Transverse colon (tissue), 4 donors: ENCODE results near the gene CDH18. TPM values are rescaled to one million over a fixed set of nuclear protein-coding genes. Genes with fewer than 3 reads are reported as not detected.

Experiments used
- DNase-seq: peaks from one replicate; pipeline ENCODE4 v3.0.0-alpha.2; 2019
- H3K27ac ChIP-seq, 4 donors: fragments of 200-600 bp; sonication (generic); 2 replicates each; pipeline ENCODE4 v1.5.1; 2016 to 2018; ENCODE audit warnings: inconsistent platforms in 4 of 4
- H3K27me3 ChIP-seq: fragments of 200-600 bp; sonication (generic); 2 replicates; pipeline ENCODE4 v1.5.1; 2017; ENCODE audit warnings: inconsistent platforms
- H3K36me3 ChIP-seq, 4 donors: fragments of 200-600 bp; sonication (generic); 2 replicates each; pipeline ENCODE4 v1.5.1; 2017 to 2019; ENCODE audit warnings: inconsistent platforms in 4 of 4
- H3K4me1 ChIP-seq, 4 donors: fragments of 200-600 bp; sonication (generic); 2 replicates each; pipeline ENCODE4 v1.5.1; 2017 to 2020; ENCODE audit warnings: inconsistent platforms in 4 of 4
- H3K4me3 ChIP-seq, 4 donors: fragments of 200-600 bp; sonication (generic); 1 replicate in 1 of 4; 2 replicates in 3 of 4; pipeline versions ENCODE4 v1.5.1 to v1.6.1; 2017 to 2019; ENCODE audit warnings: inconsistent platforms in 4 of 4
- H3K9me3 ChIP-seq, 2 donors: fragments of 200-600 bp; sonication (generic); 2 replicates each; pipeline ENCODE4 v1.5.1; 2017 to 2019; ENCODE audit warnings: inconsistent platforms in 2 of 2
- EP300 ChIP-seq: sonication (generic); formaldehyde crosslinking; IDR thresholded peaks from one replicate; pipeline ENCODE4 v1.6.1; 2017; ENCODE audit warnings: antibody characterized with exemption, low read depth
- POLR2A ChIP-seq: fragments of 450-650 bp; IDR thresholded peaks from one replicate; pipeline ENCODE4 v1.6.1; 2016; ENCODE audit warnings: antibody characterized with exemption, mild to moderate bottlenecking, moderate library complexity
- POLR2AphosphoS5 ChIP-seq, 3 donors: sonication (generic); formaldehyde crosslinking; IDR thresholded peaks; one replicate each; pipeline ENCODE4 v1.6.1; 2016; ENCODE audit warnings: antibody characterized with exemption in 3 of 3
- WGBS, 2 donors: methylation state at CpG; one replicate each; pipeline ENCODE4 v1.1.5; 2018; ENCODE audit warnings: low coverage in 1 of 2; 5-methylcytosine and 5-hydroxymethylcytosine counted together
- in situ Hi-C, 4 donors: fragments of 200-750 bp; cut with MboI; loops; one replicate each; pipeline versions ENCODE4 v1.15.0 to v1.15.1; 2017; ENCODE audit warnings: low sequenced_read_pairs in 3 of 4, low pct_ligation_motif_present in 1 of 4, low pct_unique_long_range_greater_than_20kb in 1 of 4
- intact Hi-C: fragments of 100-400 bp; cut with DNase I; formaldehyde crosslinking; loops from one replicate; pipeline ENCODE4 v1.15.1; 2023; ENCODE audit warnings: low total_unique reads
- total RNA-seq, 4 donors: library from RNA; depleted of rRNA; stranded (reverse); fragments of >200 nt; gene quantifications; one replicate each; pipeline ENCODE4 v1.1.0, GENCODE V29; 2016
- TF ChIP-seq, protein P1 (sequence below), 5 experiments: fragments of 200-600 bp in 3 of 5; fragments of 450-650 bp in 2 of 5; sonication (generic) in 3 of 5; IDR thresholded peaks; 1 replicate in 2 of 5; 2 replicates in 3 of 5; pipeline ENCODE4 v1.5.1; 2016 to 2017; ENCODE audit warnings: antibody characterized with exemption in 5 of 5, inconsistent platforms in 3 of 5, mild to moderate bottlenecking in 2 of 5, moderate library complexity in 1 of 5

Gene CDH18
- total RNA-seq, 4 donors from 2014 or later: not detected

DNA sequence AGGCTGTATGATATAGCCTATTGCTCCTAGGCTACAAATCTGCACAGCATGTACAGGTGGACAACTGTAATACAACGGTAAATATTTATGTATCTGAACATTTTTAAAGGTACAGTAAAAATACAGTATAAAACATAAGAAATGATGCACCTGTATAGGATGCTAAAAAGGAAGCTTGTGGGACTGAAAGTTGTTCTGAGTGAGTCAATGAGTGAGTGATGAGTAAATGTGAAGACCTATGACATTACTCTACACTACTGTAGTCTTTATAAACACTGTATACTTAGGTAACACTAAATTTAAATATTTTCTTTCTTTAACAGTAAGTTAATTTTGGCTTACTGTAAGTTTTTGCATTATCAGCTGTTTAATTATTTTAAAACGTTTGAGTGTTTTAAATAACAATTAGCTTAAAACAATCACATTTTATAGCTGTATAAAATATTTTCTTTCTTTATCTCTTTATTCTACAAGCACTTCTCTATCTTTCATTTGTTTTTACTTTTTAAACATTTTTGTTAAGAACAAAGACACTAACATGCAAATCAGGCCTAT lies 28.1 kb downstream of the CDH18 start:
- H3K27me3 ChIP-seq: no peaks in the 10 kb centered on the region
- no peaks in the 10 kb centered on the region for H3K36me3 ChIP-seq
- no peak for DNase-seq
- H3K4me1 ChIP-seq: no peaks in the 10 kb centered on the region
- no peak overlapping the region for H3K27ac ChIP-seq
- TF ChIP-seq, protein P1, sequence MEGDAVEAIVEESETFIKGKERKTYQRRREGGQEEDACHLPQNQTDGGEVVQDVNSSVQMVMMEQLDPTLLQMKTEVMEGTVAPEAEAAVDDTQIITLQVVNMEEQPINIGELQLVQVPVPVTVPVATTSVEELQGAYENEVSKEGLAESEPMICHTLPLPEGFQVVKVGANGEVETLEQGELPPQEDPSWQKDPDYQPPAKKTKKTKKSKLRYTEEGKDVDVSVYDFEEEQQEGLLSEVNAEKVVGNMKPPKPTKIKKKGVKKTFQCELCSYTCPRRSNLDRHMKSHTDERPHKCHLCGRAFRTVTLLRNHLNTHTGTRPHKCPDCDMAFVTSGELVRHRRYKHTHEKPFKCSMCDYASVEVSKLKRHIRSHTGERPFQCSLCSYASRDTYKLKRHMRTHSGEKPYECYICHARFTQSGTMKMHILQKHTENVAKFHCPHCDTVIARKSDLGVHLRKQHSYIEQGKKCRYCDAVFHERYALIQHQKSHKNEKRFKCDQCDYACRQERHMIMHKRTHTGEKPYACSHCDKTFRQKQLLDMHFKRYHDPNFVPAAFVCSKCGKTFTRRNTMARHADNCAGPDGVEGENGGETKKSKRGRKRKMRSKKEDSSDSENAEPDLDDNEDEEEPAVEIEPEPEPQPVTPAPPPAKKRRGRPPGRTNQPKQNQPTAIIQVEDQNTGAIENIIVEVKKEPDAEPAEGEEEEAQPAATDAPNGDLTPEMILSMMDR (IDR thresholded peaks at IDR 0.05): no peak
- TF ChIP-seq POLR2AphosphoS5 (IDR thresholded peaks at IDR 0.05): no peak
- TF ChIP-seq EP300: no peak
- TF ChIP-seq POLR2A: no peak
- 55 to 56% methylated on average over 2 of the region's 2 CpGs for WGBS, 2 donors
- intact Hi-C loops: no loop called here
- in situ Hi-C loops: no loop called here
- H3K4me3 ChIP-seq: no peak overlapping the region
- no peaks in the 10 kb centered on the region for H3K9me3 ChIP-seq

DNA sequence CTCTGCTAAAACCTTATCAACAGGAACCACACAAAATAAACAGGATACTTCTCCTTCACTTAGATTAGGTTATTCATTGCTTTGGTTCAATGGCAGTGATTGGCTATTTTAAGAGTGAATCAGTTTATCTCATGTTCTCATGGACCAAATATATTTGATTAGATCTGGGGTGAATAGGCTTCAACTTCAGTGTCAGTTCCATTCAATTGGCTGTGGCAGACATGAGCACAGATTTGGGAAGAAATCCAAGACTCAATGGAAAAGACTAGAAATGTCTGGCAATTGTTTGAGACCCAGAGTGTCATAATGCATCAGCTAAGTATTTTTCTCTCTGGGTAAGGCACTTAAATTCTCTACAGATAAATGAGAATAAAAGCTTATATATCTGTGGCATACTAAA lies 37.1 kb downstream of the CDH18 start:
- in situ Hi-C loops: no loop called here
- Histone ChIP-seq H3K4me1 (no peaks in the 10 kb centered on the region), H3K27me3 (no peaks in the 10 kb centered on the region), H3K9me3 (no peaks in the 10 kb centered on the region), H3K36me3 (no peaks in the 10 kb centered on the region), H3K4me3 (no peak overlapping the region), H3K27ac (no peak overlapping the region)
- no peak for TF ChIP-seq EP300
- TF ChIP-seq POLR2AphosphoS5 (IDR thresholded peaks at IDR 0.05): no peak
- TF ChIP-seq, protein P1 (IDR thresholded peaks at IDR 0.05): no peak
- TF ChIP-seq POLR2A: no peak
- DNase-seq: no peak
- intact Hi-C loops: no loop called here

DNA sequence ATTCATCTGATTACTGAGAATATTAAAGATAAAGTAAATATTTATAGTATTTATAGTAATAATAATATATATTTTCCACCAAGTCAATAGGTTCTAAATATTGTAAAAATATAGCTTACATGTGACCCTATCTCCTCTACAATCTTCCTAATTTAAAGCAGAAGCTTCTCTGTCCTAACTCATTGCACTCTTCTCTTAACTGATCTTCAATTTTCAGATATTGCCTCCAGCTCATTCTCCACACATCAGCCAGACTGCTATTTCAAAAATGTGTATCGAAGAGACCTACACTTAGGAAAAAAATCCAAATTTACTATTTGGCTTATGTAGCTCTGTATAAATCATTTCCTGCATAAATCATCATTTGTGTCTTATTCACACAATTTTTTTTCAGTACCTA lies 47.8 kb downstream of the CDH18 start:
- H3K4me1 ChIP-seq: no peaks in the 10 kb centered on the region
- intact Hi-C loops: no loop called here

DNA sequence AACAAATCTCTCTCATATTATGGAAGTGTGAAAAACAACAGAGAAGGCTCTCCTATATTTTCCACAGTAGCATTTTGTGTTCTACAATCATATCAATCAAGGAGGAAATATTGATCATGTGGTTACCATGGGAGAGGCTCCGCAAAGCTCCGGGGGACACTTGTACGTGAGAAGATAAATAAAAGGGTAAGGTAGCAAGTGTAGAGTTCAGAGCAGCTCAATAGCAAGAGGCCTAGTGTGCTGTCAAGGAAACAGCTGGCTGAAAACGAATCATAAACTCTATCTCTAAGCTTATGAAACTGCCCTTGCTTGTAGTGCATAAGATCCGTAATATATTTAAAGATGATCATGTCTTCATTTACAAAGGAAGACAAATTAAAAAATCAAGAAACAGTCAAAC lies 57.5 kb downstream of the CDH18 start:
- 70 to 79% methylated on average over 5 of the region's 5 CpGs for WGBS, 2 donors
- intact Hi-C loops (no loop called here), in situ Hi-C loops (no loop called here)
- no peak for TF ChIP-seq POLR2AphosphoS5 (IDR thresholded peaks at IDR 0.05)
- TF ChIP-seq, protein P1 (IDR thresholded peaks at IDR 0.05): no peak
- no peak for TF ChIP-seq POLR2A
- H3K4me3 ChIP-seq: no peak overlapping the region
- H3K4me1 ChIP-seq: no peaks in the 10 kb centered on the region
- H3K36me3 ChIP-seq: no peaks in the 10 kb centered on the region
- DNase-seq: no peak
- H3K27me3 ChIP-seq: no peaks in the 10 kb centered on the region
- no peaks in the 10 kb centered on the region for H3K9me3 ChIP-seq
- no peak overlapping the region for H3K27ac ChIP-seq

More for the DNA sequence above, 47.8 kb downstream of the CDH18 start:
- Histone ChIP-seq H3K9me3 (no peaks in the 10 kb centered on the region), H3K27ac (no peak overlapping the region), H3K36me3 (no peaks in the 10 kb centered on the region), H3K4me3 (no peak overlapping the region), H3K27me3 (no peaks in the 10 kb centered on the region)
- TF ChIP-seq EP300 (no peak), POLR2AphosphoS5 (IDR thresholded peaks at IDR 0.05) (no peak), POLR2A (no peak)
- TF ChIP-seq, protein P1 (IDR thresholded peaks at IDR 0.05): no peak
- DNase-seq: no peak
- WGBS, 2 donors: 53 to 57% methylated on average over 1 of the region's 1 CpG
- in situ Hi-C loops: no loop called here
